ENCODE results near the gene CACNA1C. TPM values are rescaled to one million over a fixed set of nuclear protein-coding genes. Genes with fewer than 3 reads are reported as not detected.
"Not testable (repeated sequence)": the region's sequence is repeated elsewhere in the genome, so short reads cannot be mapped to it uniquely, and the experiment has no call there.

Gene CACNA1C
- total RNA-seq, 4 donors from 2014 or later = 3.8 to 13.6 (median 5.7) TPM

DNA sequence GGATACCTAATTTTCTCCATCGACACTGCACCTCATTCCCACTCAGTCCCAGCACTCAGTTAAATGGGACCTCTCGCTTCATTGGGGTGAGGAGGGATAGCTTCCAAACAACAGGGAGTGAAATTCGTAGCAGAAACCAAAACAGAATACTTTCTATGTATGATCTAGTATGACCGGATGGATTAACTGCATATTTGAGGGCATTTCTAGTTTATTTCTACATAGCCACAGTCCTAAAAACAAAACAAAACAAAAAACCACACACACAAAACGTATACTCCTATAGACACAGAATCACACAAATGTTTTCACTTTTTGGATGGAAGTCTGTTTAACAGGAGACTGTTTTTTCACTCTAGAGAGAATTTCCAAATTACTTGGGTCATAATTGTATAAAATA, 434.5 kb downstream of the CACNA1C start:
- TF ChIP-seq, protein P1, sequence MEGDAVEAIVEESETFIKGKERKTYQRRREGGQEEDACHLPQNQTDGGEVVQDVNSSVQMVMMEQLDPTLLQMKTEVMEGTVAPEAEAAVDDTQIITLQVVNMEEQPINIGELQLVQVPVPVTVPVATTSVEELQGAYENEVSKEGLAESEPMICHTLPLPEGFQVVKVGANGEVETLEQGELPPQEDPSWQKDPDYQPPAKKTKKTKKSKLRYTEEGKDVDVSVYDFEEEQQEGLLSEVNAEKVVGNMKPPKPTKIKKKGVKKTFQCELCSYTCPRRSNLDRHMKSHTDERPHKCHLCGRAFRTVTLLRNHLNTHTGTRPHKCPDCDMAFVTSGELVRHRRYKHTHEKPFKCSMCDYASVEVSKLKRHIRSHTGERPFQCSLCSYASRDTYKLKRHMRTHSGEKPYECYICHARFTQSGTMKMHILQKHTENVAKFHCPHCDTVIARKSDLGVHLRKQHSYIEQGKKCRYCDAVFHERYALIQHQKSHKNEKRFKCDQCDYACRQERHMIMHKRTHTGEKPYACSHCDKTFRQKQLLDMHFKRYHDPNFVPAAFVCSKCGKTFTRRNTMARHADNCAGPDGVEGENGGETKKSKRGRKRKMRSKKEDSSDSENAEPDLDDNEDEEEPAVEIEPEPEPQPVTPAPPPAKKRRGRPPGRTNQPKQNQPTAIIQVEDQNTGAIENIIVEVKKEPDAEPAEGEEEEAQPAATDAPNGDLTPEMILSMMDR (IDR thresholded peaks at IDR 0.05) = no peak
- DNase-seq (ENCODE audit: low spot score) = no peak
- ATAC-seq (ENCODE audit: low FRiP score) = no peak

DNA sequence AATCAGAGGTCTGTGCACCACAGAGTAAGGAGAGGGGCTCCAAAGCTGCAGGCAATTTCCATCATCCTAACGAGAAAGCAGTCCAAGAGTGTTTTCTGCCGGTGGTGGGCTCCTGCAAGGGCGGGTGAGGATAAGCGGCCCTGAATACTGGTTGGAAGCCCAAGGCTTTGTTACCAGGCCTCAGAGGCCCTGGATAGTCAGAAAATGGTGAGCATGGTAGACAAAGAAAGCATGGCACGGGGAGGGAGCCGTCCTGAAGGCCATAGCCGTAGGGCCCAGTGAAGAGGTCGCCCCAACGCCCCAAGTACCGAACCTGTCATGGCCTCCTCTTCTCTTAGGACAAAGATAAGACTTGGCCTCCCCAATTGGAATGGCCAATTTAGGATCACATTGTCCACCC, 435.3 kb downstream of the CACNA1C start:
- no peak for DNase-seq (ENCODE audit: low spot score)
- TF ChIP-seq, protein P1 (IDR thresholded peaks at IDR 0.05) = no peak
- ATAC-seq (ENCODE audit: low FRiP score) = no peak

DNA sequence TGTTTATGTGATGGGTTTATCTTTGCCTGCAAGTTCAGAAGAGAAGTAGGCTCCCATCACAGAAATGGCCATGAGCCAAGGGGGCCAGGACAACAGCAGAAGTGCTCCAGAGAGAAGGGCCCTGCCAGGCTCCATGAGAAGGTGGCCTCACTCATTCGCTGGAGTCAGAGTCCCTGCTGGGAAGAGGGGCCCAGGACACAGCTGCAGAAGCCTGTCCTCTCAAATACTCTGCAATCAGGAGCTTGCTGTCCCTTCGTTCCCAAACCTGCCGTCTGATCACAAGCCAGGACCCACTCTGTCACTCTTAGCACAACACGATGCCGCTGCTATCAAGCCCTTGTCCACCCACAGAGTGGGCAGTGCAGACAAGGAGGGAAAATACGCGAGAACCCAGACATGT, 435.8 kb downstream of the CACNA1C start:
- no peak for ATAC-seq (ENCODE audit: low FRiP score)
- TF ChIP-seq, protein P1 (IDR thresholded peaks at IDR 0.05) = no peak
- DNase-seq (ENCODE audit: low spot score) = no peak

DNA sequence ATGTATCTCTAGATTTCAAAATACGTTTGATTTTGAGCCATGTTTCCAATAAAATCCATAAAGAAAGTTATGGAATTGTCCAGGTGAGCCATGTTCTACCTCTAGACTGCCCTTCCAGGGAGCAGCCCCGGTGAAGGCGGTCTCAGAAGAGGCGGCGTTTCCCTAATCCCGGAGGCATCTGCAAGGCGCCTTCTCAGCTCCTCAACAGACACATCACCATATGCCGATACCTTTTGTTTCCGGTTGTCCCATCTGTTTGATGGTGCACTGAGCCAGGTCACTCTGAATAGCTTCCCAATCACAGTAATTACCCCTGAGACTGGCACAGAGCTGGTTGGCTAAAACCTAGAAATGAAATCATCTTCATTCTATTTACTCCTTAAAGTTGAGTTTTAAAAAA, 436.5 kb downstream of the CACNA1C start:
- DNase-seq (ENCODE audit: low spot score) (no peak), ATAC-seq (ENCODE audit: low FRiP score) (no peak)
- TF ChIP-seq, protein P1 (IDR thresholded peaks at IDR 0.05) = no peak

DNA sequence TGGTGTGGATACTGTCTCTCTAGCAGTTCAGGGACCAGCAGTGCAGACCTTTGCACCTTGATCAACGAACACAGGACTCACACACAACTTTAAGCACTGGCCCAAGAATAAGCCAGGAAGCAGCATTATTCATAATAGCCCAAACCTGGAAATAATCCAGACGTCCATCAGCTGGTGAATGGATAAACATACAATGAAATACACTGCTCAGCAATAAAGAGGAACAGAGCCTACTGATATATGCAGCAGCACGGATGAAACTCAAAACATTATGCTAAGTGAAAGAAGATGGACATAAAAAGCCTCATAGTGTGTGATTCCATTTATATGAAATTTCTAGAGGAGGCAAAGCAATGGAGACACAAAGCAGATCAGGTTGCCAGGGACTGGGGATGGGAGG, 438.0 kb downstream of the CACNA1C start:
- TF ChIP-seq, protein P1 (IDR thresholded peaks at IDR 0.05) = no peak
- no peak for DNase-seq (ENCODE audit: low spot score)

DNA sequence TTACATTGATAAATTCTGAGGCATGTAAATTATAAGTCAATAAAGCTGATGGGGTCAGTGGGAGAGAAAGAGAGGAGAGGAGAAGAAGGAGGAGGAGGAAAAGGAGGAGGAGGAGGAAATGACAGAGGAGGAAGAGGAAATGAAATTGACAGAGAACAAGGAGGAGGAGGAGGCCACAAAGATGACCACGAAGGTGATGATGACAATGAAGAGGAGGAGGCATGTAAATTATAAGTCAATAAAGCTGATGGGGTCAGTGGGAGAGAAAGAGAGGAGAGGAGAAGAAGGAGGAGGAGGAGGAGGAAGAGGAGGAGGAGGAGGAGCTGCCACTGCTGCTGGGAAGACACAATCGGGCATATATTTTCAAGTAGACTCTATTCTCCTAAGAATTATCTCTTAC, 438.6 kb downstream of the CACNA1C start:
- ATAC-seq (ENCODE audit: low FRiP score); DNase-seq (ENCODE audit: low spot score): not testable (repeated sequence)

More for the DNA sequence above, 438.0 kb downstream of the CACNA1C start:
- ATAC-seq (ENCODE audit: low FRiP score) = no peak

DNA sequence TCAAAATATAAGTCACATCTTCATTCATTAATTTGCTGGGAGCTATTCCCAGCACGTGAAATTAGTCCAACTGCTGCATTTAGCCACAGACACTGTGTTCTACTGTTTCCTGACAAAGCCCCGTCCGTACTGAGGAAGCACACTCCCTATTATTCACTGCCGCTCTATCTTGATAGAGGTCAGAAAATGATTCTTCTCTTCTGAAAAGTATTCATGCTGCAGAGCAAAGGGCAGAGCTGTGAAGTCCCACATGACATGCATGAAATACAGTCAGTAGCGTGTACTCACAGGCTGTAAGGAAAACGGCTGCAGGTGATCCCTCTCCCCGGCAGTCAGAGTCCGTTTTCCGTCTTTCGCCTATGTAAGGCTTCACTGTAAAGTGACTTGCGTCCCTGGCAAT, 439.4 kb downstream of the CACNA1C start:
- TF ChIP-seq, protein P1 (IDR thresholded peaks at IDR 0.05) = no peak
- ATAC-seq (ENCODE audit: low FRiP score) = no peak
- DNase-seq (ENCODE audit: low spot score) = no peak

DNA sequence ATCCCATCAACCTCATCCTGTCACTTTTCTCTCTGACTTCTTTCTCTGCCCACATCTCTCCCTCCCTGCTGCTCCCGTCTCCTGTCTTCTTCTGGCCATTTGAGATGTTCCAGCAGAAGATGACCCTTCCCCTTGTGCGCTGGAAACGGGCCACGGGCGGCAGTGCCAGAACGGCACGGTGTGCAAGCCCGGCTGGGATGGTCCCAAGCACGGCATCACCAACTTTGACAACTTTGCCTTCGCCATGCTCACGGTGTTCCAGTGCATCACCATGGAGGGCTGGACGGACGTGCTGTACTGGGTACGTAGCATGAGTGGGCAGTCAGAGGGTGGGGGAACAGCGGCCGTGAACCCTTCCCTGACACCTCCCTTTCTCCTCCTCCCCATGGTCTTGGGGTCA, 440.3 kb downstream of the CACNA1C start:
- DNase-seq (ENCODE audit: low spot score) (no peak), ATAC-seq (ENCODE audit: low FRiP score) (no peak)
- TF ChIP-seq, protein P1 (IDR thresholded peaks at IDR 0.05) = no peak
